Smooth muscle cell of the brain vasculature (primary cell): Measurements from ENCODE around the gene SPACA4.

Experiments
- DNase-seq: peaks from one replicate; pipeline ENCODE4 v3.0.0-alpha.2; 2012; ENCODE audit warnings: low read depth, low spot score

SPACA4 gene

GRCh38 chr19:48633148-48634035 is 26.9 kb downstream of the SPACA4 start:
- DNase-seq, result no peak

- no peak for DNase-seq
These were observed 27.4 kb downstream of the SPACA4 start for GRCh38 chr19:48634036-48634342.

- peak; percentile 85 for DNase-seq
These were observed 28.1 kb downstream of the SPACA4 start for GRCh38 chr19:48634424-48635262.

- no peak for DNase-seq
These were observed 28.9 kb downstream of the SPACA4 start for GRCh38 chr19:48635263-48635965.

- no peak for DNase-seq
These were observed 29.7 kb downstream of the SPACA4 start for GRCh38 chr19:48635966-48636858.

- no peak for DNase-seq
These were observed 30.4 kb downstream of the SPACA4 start, which contains the start of gene DBP for GRCh38 chr19:48636859-48637448. DBP (minus strand) TSS chr19:48637379; CDS start chr19:48636994, 385 bp downstream.

GRCh38 chr19:48637449-48637947 is 31.0 kb downstream of the SPACA4 start:
- DNase-seq, result peak; percentile 97

GRCh38 chr19:48637948-48638830 is 31.6 kb downstream of the SPACA4 start:
- DNase-seq, result peak; percentile 79

- DNase-seq, result no peak
These were observed 32.4 kb downstream of the SPACA4 start for GRCh38 chr19:48638831-48639381.

- no peak for DNase-seq
These were observed 33.2 kb downstream of the SPACA4 start for GRCh38 chr19:48639483-48640375.

- no peak for DNase-seq
These were observed 35.3 kb downstream of the SPACA4 start for GRCh38 chr19:48641850-48642249.

- DNase-seq, result no peak
These were observed 36.3 kb downstream of the SPACA4 start for GRCh38 chr19:48642862-48643261.

GRCh38 chr19:48644355-48644754 is 37.8 kb downstream of the SPACA4 start:
- no peak for DNase-seq

GRCh38 chr19:48644839-48645619 is 38.5 kb downstream of the SPACA4 start:
- DNase-seq, result no peak

GRCh38 chr19:48645620-48646000 is 39.1 kb downstream of the SPACA4 start:
- DNase-seq, result no peak

- DNase-seq, result peak; percentile 77
These were observed 39.6 kb downstream of the SPACA4 start, which contains the start of gene CA11 for GRCh38 chr19:48646001-48646721. CA11 (minus strand) TSS chr19:48646187; CDS start chr19:48645632, 555 bp downstream.
